Measurements from ENCODE around the gene EGF.
A peak's percentile ranks its signal among the peaks of the same experiment; 100 is the strongest.
"Not testable (repeated sequence)": the region's sequence is repeated elsewhere in the genome, so short reads cannot be mapped to it uniquely, and the experiment has no call there.

EGF gene

GRCh38 chr4:110033355-110034025 is 120.8 kb downstream of the EGF start:
- H3K4me3 ChIP-seq (ENCODE audit: control insufficient read depth, low read depth, low read length): no peak overlapping the region

GRCh38 chr4:110034026-110034393 is 121.3 kb downstream of the EGF start:
- DNase-seq (ENCODE audit: low read depth): no peak
- H3K4me3 ChIP-seq (ENCODE audit: control insufficient read depth, low read depth, low read length): no peak overlapping the region
- no peak for TF ChIP-seq CTCF (conservative IDR thresholded peaks at IDR 0.05; ENCODE audit: control insufficient read depth, insufficient read depth, low read depth, low read length)

More at GRCh38 chr4:110033355-110034025, 120.8 kb downstream of the EGF start:
- no peak for TF ChIP-seq CTCF (conservative IDR thresholded peaks at IDR 0.05; ENCODE audit: control insufficient read depth, insufficient read depth, low read depth, low read length)
- no peak for DNase-seq (ENCODE audit: low read depth)

- not testable (repeated sequence) for H3K4me3 ChIP-seq (ENCODE audit: control insufficient read depth, low read depth, low read length); DNase-seq (ENCODE audit: low read depth)
Measured at GRCh38 chr4:110039164-110039563, 126.5 kb downstream of the EGF start.

DNA sequence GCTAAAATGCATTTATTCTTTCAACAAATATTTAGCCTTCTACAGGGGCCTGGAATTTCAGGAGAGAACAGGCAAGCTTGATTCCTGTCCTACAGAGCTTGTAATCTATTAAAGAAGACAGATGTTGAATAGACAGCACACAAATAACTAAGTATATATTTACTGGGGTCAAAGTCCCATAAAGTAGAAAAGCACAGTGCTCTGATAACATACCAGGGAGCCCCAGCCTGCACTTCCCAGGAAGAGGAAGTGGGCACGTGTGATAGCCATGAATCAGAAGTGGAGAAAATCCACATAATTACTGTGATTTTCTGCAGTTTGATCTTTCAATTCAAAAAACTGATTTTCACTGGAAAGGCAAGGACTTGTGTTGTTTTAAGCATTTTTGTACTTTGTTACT is 129.1 kb downstream of the EGF start:
- no peak overlapping the region for H3K4me3 ChIP-seq (ENCODE audit: control insufficient read depth, low read depth, low read length)
- TF ChIP-seq CTCF (conservative IDR thresholded peaks at IDR 0.05; ENCODE audit: control insufficient read depth, insufficient read depth, low read depth, low read length): no peak
- DNase-seq (ENCODE audit: low read depth): no peak

- H3K4me3 ChIP-seq (ENCODE audit: control insufficient read depth, low read depth, low read length): no peak overlapping the region
- no peak for TF ChIP-seq CTCF (conservative IDR thresholded peaks at IDR 0.05; ENCODE audit: control insufficient read depth, insufficient read depth, low read depth, low read length)
- DNase-seq (ENCODE audit: low read depth): no peak
Measured at GRCh38 chr4:110042545-110043517, 130.1 kb downstream of the EGF start.

DNA sequence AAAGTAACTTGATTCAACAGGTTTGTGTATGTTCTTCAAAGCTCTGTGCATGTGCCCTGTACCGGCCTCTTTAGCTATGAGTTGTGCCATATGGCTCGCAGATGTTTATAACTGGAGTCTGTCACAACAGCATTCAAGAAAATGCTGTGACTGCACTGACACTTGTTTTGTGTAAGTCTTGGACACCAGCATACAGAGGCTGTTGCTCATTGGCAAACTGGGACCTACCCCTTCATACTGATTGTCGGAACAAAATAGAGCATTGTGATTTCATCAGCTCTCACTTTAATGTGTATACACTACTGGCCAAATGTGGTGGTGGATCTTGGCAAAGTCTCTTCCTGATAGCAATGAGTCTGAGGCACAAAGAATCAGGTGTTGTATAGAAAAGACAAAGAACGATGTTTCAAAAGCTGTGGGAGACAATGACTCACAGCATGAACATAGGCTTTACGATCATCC is 133.9 kb downstream of the EGF start:
- no peak overlapping the region for H3K4me3 ChIP-seq (ENCODE audit: control insufficient read depth, low read depth, low read length)
- no peak for TF ChIP-seq CTCF (conservative IDR thresholded peaks at IDR 0.05; ENCODE audit: control insufficient read depth, insufficient read depth, low read depth, low read length)
- peak; percentile 40 for DNase-seq (ENCODE audit: low read depth)
